SK-N-MC (cell line): ENCODE measurements around the gene SACS.

Experiments
- EZH2 ChIP-seq: fragments of 200-600 bp; sonication (generic); IDR thresholded peaks from one replicate; pipeline ENCODE4 v1.6.1; 2017; ENCODE audit warnings: antibody characterized with exemption
- FOXP2 ChIP-seq: optimal IDR thresholded peaks from 2 replicates; pipeline ENCODE3; 2011; ENCODE audit warnings: mild to moderate bottlenecking, moderate library complexity; ENCODE audit not compliant: insufficient read depth; ENCODE audit errors: extremely low read length, control extremely low read depth
- POLR2AphosphoS5 ChIP-seq: IDR thresholded peaks from 2 replicates; pipeline ENCODE4 v1.6.1; 2012; ENCODE audit warnings: mild to moderate bottlenecking, low read depth, low read length, borderline replicate concordance

DNA sequence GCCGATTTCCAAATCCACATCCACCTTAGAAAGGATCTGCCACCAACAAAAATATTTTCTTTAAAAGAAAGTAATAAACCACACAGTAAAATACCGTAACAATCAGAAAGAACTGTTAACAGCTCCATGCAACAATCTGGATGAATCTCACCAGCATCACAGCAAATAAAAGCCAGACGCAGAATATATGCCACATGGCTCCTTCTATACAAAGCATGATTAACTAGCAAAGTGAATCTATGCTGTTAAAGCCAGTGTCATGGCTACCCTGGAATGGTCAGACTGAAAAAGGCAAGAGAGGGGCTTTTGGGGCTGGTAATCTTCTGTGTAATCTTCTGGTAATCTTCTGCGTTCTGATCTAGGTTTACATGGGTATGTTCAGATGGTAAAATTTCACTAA, 81.3 kb downstream of the SACS start:
- no peak for TF ChIP-seq EZH2
- no peak for TF ChIP-seq POLR2AphosphoS5
- no peak for TF ChIP-seq FOXP2
